Activated CD4-positive, alpha-beta T cell treated with anti-CD3 and anti-CD28 coated beads, Interleukin-2, amount 50 U/mL, for 48 hours (primary cell): ENCODE results near the gene ARFGEF2.
"Not testable (repeated sequence)": the region's sequence is repeated elsewhere in the genome, so short reads cannot be mapped to it uniquely, and the experiment has no call there.

Experiments used
- DNase-seq, 2 experiments: peaks; one replicate each; pipeline ENCODE4 v3.0.0-alpha.2; 2020

Gene ARFGEF2

DNA sequence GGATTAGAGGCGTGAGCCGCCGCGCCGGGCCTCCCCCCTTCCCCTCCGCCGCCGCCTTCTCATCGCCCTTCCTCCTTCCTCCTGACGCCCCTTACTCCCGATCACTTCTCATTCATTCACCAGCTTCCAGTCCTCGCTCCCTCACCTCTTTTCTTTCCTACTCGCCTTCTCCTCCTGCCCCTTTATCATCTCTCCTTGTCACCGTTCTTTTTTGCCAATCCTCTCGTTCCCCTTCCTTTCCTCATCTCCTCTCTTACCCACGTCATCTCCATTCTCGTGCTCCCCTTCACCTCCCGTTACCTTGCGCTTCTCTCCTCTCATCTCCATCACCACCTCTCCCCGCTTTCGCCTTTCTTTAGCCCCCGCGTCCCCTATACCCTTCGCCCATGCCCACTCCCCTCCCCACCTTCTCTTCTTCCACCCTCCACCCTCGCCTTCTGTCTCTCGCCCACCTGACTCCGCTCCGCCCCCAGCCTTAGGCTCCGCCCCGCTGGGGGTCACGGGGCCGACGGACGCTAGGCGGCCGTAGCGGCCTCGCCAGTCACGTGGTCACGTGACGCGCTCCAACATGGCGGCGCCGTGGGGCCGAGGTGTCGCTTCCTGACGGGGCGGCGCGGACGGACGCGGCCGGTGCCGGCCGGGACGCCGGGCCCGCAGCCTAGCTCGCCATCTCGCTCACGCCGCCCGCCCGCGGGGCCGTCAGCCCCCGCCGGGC is at the start of gene ARFGEF2:
TSS of gene ARFGEF2 (plus strand) at position 544 of the 715 bp plus-strand sequence. CDS start 179 bp downstream, outside the sequence.
- peak; percentile 95 for DNase-seq

GRCh38 chr20:48875233-48875913 is 46.1 kb upstream of the ARFGEF2 start:
- DNase-seq: no peak

GRCh38 chr20:48875914-48876240 is 45.6 kb upstream of the ARFGEF2 start:
- DNase-seq: no peak

DNA sequence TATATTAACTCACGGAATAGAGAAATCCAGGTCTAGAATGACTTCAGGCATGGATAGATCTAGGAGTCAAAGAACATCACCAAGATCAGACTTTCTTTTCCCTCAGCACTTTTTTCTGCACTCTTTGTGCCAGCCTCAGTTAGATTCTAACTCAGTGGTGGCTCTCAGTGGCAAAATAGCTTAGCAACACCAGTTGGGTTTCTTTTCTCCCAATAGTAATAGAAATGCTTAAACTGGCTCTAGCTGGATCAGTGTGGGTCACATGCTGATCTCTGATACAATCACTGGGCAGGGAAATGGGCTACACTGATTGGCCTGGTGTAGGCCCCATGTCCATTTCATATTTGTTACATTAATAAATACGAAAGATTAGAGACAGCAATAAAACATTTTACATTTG is 44.2 kb upstream of the ARFGEF2 start:
- DNase-seq: no peak

DNA sequence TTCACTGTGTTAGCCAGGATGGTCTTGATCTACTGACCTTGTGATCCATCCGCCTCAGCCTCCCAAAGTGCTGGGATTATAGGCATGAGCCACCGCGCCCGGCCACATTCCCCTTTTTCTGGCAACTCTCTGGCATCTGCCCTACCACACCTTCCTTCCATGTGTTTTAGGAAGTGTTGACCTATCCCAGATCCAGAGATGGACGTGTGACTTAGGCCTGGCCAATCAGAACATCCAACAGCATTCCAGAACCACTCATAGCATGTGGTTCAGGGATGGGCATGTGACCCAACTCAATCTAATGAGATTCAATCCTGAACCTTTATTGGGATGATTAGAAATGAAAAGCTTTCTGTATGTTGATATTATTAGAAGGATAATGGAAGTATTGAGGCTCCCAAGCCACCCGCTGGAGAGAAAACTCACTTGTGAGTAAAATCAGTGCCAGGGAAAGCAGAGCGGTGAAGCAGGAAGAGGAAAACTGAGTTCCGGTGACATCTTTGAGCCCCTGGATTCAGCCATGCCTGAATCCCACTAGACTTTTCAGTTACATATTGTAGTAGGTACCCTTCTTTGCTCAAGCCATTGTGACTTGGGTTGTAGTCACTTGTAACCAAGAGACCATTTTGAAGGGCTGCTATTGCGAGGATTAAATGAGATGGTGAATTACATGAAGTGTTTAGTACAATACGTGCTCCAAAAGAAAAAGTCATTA is 42.8 kb upstream of the ARFGEF2 start:
- DNase-seq: no peak

DNA sequence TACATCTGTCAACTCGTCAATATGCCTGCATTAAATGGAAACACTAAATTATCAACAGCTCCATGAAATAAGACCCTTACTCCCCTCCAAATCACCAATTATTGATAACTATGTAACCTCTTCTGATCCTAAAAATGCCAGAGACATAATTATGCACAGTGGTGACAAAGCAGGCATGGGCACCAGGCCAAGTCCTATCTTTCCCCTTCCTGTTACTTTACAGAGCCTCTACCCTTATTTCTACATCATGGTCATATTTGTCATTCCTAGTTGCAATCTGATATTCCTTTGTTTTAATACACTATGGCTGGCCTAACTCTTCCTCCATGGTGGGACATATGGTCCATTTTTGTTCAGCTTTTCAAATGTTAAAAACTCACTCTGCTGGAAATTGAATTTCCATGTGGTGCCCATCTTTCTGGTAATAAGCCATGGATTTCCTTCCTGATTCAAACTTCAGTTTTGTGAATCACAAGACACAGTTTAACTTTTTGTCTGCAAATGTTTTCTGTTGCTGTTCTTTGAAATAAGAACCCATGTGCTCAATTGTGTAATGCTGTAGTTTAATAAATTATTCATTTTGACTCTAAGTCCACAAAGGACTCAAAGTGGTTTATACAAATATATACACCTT is 41.8 kb upstream of the ARFGEF2 start:
- DNase-seq: no peak

DNA sequence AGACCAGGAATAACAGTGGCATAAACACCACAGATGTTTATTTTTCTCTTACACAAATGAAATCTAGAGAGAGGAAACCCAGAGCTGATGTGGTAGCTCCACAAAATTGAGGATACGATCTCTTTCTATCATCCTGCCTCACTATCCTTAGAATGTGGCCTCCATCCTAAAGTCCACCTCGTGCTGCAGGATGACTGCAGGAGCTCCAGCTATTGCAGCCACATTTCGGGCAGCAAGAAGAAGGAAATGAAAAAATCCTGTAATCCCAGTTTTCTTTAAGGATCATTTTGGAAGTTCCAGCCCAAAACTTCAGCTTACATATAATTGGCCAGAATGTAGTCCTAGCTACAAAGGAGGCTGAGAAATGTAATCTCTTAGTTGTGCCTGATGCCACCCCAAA is 41.2 kb upstream of the ARFGEF2 start:
- no peak for DNase-seq

- DNase-seq: no peak
Measured at GRCh38 chr20:48880981-48881657, 40.4 kb upstream of the ARFGEF2 start.

DNA sequence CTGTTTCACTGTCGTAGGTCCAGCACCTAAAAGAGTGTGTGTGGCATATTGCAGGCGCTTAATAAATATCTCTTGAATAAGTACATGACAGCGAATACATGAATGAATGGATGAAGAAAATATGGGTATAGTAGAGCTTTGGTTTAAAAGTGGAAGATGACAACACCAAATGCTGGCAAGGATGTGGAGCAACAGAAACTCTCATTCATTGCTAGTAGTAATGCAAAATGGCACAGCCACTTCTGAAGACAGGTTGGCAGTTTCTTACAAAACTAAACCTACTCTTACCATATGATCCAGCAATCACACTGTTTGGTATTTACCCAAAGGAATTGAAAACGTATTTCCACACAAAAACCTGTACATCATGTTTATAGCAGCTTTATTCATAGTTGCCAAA is 36.3 kb upstream of the ARFGEF2 start:
- no peak for DNase-seq

GRCh38 chr20:48886194-48886593 is 35.3 kb upstream of the ARFGEF2 start:
- DNase-seq: no peak

DNA sequence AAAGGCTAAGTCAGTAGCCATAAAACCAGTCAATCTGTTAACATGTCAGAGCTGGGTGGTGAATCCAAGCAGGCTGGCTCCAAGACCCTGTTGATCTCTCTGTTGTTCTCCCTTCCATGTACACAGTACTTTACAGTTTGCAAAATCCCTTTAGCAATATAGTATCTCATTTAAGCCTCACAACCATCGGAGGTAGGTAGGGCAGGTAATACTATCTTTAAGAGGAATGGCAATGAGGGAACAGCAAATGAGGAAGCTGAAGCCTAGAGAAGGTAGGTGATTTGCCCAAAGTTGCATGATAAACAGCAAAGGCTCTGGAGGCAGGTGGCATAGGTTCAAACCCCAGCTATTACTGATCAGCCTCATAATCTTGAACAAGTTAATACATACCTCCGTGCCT is 34.7 kb upstream of the ARFGEF2 start:
- no peak for DNase-seq

DNA sequence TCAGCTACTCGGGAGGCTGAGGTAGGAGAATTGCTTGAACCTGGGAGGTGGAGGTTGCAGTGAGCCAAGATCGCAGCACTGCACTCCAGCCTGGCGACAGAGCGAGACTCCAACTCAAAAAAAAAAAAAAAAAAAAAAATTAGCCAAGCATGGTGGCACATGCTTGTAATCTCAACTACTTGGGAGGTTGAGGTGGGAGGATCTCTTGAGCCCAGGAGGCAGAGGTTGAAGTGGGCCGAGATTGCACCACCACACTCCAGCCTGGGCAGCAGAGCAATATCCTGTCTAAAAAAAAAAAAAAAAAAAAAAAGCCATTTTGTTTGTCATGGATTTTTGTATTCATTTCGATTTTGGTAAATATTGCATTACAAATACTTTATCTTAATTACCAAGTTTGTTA is 33.0 kb upstream of the ARFGEF2 start:
- DNase-seq: not testable (repeated sequence)

- DNase-seq: no peak
Measured at GRCh38 chr20:48889140-48889790, 32.2 kb upstream of the ARFGEF2 start.

DNA sequence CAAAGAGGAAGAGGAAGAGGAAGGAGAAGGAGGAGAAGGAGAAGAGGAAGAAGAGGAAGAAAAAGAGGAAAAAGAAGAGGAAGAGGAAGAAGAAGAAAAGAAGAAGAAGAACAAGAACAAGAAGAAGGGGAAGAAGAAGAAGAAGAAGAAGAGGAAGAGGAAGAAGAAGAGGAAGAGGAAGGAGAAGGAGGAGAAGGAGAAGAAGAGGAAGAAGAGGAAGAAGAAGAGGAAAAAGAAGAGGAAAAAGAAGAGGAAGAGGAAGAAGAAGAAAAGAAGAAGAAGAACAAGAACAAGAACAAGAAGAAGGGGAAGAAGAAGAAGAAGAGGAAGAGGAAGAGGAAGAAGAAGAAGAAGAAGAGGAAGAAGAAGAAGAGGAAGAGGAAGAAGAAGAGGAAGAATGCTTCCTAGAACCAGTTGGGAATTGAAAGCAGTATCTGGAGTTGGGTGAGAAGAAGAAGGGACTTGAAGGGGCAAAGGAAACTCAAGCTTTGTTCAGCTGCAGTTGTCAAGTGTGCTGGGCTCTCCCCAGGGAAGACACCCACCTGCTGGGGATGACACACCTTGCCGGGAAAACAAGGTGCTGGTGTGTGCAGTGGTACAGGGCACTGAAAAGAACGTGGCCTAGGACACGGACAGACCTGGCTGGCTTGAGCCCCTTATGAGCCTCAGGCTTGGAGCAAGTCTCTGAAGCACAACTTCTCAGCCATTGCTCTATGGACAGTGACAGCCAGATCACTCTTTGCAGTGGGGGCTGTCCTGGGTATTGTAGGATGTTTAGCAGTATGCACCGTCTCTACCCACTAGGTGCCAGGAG is 30.1 kb upstream of the ARFGEF2 start:
- DNase-seq: no peak

DNA sequence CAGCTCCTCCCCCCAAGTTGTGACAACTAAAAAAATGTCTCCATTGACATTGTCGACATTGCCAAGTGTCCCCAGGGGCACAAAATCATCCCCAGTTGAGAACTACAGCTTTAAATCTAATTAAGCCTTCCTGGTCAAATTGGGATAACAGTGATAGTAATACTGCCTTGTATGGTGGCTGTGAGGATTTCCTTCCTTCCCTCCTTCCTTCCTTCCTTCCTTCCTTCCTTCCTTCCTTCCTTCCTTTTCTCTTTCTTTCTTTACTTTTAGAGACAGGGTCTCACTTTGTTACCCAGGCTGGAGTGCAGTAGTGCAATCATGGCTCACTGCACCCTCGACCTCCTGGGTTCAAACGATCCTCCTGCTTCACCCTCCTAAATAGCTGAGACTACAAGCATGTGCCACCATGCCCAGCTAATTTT is 29.5 kb upstream of the ARFGEF2 start:
- no peak for DNase-seq

DNA sequence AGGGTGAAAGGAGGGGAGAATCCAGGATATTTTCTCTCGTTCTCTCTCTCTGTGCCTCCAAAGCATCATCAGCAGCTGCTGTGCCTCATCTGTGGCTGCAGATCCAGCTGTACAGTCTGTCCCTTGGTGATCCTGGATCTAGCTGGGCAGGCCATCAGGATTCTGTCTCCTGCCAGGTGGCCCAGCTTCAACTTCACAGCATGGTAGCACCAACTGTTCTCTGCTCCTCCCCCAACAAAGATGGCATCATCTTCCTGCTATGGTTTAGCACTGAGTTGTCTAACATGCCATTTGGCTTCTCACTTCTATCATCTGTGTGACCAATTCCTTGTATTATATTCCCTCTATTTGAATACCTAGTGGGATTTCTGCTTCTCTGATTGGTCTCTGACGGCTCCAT is 28.6 kb upstream of the ARFGEF2 start:
- no peak for DNase-seq

DNA sequence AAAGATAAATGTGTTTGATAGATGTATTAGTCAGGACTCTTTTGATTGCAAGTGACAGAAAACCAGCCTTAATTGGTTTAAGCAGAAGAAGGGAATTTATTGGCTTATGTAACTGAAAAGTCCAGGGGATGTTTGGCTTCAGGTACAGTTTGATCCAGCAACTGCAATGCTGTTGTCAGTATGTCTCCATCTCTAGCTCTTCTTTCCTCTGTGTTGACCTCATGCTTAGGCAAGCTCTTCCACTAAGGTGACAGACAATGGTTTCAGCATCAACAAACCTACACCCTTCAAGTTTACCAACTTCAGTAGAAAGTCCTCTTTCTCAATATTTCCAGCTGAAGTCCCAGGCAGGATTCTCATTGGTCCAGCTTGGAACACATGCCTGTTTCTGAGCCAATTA is 28.1 kb upstream of the ARFGEF2 start:
- no peak for DNase-seq

DNA sequence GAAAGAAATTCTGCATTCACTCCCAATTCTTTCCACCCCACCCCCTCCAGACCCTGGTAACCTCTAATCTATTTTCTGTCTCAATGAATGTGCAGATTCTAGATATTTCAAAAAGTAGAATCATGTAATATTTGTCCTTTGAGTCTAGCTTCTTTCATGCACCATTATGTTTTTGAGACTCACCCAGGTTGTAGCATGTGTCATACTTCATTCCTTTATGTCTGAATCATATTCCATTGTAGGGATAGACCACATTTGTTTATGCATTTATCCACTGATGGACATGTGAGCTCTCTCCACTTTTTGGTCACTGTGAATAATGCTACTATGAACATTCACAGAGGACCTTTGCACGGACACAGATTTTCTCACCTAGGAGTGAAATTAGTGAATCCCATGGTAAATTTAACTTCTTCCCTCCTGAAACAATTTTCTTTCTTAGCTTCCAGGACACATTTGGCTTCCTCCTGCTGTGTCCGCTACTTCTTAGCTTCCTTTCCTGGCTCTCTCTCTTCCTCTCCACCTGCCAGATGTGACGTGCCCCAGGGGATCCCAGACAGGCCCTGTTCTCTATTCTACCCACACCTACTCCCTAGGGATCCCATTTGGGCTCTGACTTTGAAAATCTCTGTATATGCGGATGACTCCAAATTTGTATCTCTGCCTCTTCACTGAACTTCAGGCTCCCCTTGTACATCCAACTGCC is 24.1 kb upstream of the ARFGEF2 start:
- no peak for DNase-seq

- no peak for DNase-seq
Measured at GRCh38 chr20:48898210-48898609, 23.3 kb upstream of the ARFGEF2 start.

GRCh38 chr20:48898896-48899530 is 22.5 kb upstream of the ARFGEF2 start:
- DNase-seq: no peak
